ACHN (cell line): ENCODE measurements around the gene CFAP100.

ENCODE experiments used
- DNase-seq: peaks from one replicate; pipeline ENCODE4 v3.0.0-alpha.2; 2015
- in situ Hi-C: cut with HindIII; loops from 2 replicates; pipeline ENCODE4 v1.10.0; 2017; ENCODE audit warnings: low sequenced_read_pairs, low pct_ligation_motif_present, low pct_unique_long_range_greater_than_20kb

CFAP100 gene

DNA sequence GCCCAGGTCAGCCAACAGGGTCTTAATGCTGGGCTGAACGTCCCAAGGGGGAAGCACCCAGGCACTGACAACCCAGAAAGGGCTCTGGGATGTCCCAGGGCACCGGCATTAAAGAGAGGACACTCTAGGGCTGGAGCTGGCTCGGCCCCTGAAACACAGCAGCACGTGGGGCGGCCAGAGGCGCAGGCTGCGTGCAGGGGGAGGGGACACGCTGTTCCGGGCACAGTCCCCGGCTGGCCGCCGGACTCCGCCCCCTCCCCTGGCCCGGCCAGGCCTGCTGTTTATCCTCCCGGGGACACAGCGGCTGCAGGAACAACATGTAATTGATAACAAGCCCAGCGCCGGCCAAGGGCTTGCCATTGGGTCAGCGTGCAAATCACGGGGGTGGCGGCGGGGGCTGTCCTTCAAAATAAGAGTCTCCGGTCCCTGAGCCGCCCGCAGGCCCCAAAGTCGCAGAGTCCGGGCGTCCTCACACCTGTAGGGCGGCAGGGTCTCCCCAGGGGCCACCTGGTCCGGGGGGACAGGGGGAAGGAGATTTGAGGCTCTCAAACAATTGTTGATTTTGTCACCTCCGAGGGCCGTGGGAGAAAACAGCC is 38.8 kb upstream of the CFAP100 start:
- in situ Hi-C loops, result no loop called here
- DNase-seq, result peak; percentile 16

DNA sequence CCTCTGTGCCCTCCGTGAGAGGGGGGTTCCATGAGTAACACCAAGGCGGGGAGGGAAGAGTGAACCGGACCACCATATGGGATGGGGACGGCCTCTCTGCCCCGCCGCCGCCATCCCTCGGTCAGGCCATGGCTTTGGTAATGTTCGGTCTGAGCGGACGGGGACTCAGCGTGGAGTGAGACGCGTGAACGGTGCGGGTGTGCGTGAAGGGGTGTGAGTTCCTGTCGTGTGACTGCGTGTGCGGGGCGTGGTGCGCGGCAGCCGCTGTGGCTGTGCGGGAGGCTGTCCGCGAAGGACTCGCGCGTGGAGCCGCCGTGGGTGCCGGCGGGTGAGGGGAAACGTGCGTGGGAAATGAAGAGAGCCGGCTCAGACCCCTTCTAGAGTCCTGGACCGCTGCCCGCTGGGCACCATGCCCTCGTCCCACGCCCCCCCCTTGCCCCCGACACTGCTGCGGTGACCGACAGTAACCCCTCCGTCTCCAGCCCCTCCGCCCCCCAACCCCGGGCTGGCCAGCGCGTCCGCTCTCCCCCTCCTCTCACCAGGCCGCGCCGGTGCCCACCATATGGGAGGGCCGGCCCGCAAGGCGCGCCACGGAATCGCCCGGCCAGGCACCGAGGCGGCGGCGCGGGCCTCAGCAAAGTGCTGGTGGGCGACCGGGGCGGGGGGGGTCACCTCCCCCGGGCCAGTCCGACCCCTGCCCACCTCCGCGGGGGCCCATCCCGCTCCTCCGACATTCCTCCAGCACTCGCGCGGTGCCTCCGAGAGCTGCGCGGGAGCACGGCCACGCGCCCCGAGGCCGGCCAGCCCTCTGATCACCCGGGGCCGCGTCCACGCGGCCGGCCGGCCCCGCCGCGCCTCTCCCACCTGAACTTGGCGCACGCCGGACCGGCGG is 38.1 kb upstream of the CFAP100 start:
- no peak for DNase-seq
- in situ Hi-C loops, result no loop called here

GRCh38 chr3:126357295-126358037 is 37.2 kb upstream of the CFAP100 start, which contains the start of gene KLF15:
TSS of gene KLF15 (minus strand) at chr3:126357408. CDS start at chr3:126352922, 4,486 bp downstream.
- in situ Hi-C loops, result no loop called here
- DNase-seq, result peak; percentile 78

DNA sequence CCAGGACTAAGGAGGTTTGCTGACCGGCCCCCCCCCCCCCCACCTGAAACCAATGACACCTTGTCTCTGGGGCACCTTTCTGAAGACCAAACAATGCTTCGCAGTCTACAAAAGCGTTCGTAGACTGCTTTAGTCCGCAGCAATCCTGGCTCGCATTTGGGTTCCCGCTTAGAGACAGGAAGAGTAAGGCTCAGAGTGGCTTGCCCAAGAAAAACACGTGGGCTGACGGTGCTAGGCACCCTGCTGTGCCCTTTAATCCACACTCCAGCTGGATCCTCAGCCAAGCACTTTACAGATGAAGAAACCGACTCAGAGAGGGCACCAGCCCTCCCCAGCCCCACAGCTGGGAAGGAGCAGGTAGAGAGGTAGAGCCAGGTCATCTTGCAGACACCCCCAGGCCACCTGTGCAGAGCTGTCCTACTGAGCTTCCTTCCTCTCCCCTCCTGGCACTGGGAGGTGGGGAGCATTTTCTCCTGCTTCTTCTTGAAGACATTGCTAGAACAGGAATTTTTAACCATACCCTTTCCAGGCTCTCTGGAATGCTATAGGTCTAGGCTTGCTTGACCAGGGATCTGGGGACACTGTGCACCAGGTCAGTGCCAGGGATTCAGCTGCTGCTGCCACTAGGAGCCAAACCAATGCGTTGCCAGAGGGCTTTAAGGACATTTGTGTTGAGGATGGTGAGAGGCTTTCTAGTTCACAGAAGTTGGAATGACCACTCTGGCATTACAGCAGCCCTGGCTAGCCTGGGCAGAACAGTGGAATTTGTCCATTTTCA is 36.5 kb upstream of the CFAP100 start:
- no peak for DNase-seq
- in situ Hi-C loops, result no loop called here

DNA sequence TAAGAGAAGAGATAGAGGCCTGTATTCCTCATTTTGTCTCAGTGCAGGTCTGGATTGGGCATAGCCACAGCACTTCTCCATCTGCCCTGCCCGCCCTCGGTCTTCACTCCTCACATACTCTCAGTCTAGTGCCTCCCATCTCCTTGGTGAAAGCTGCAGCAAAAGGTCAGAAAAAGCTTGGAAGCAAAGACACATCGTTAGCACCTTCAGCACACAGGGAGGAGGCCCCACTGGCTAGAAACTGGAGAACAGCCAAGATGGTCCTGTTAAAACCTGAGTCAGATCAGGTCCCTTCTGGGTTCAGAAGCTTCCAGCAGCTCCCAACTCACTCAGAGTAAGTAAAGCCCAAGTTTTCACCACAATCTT is 35.9 kb upstream of the CFAP100 start:
- no peak for DNase-seq
- in situ Hi-C loops, result no loop called here

DNA sequence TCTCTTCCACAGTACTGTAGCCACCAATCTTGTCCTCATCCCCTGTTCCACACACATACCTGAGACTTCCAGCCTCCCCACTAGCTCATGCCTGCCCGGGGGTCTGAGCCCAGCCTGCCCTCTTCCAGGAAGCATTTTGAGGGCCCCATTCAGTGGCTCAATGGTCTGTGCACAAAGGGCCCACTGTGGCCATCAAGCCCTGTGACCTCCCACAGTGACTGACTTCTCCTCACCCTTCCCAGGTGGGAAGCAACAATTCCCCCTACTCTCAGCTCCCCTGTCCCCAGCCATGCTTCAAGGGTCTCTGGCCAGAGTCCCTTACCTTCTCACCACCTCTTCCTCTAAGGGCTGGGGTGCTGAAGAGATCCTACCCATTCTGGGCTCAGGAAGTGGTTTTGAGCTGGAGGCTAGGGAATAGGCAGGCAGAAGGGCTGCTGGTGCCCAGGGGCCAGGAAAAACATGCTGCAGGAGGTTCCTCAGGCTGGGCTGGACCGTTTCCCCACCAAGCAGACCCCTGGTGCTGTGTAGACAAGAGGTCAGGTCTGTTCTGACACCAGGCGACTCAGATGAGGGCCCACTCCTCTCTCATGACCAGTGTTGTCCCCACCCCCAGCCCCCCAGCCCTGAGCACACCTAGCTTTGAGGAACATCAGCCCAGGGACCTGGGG is 34.5 kb upstream of the CFAP100 start:
- in situ Hi-C loops, result no loop called here
- no peak for DNase-seq

GRCh38 chr3:126360714-126361060 is 34.0 kb upstream of the CFAP100 start:
- no peak for DNase-seq
- in situ Hi-C loops, result no loop called here

DNA sequence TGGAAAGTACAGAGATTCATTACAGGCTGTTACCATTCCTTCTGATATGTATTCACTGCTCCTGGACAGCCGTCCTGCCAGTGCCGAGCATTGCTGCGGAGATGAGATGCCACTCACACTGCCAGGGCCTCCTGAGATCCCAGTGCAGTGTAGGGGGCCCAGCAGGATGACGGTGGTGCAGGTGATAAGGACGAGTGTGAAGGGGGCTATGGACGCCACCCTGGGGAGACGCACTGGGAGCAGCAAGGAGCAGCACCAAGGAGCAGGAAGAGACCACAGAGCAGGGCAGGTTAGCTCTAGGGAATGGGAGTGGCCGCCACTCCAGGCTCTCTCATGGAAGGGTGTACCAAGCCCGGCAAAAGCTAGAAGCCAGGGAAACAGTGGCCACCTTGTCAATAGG is 33.5 kb upstream of the CFAP100 start:
- no peak for DNase-seq
- in situ Hi-C loops, result no loop called here

- in situ Hi-C loops, result no loop called here
- DNase-seq, result no peak
Measured at GRCh38 chr3:126364130-126364695, 30.5 kb upstream of the CFAP100 start.

GRCh38 chr3:126364731-126365301 is 29.9 kb upstream of the CFAP100 start:
- in situ Hi-C loops, result no loop called here
- DNase-seq, result no peak

DNA sequence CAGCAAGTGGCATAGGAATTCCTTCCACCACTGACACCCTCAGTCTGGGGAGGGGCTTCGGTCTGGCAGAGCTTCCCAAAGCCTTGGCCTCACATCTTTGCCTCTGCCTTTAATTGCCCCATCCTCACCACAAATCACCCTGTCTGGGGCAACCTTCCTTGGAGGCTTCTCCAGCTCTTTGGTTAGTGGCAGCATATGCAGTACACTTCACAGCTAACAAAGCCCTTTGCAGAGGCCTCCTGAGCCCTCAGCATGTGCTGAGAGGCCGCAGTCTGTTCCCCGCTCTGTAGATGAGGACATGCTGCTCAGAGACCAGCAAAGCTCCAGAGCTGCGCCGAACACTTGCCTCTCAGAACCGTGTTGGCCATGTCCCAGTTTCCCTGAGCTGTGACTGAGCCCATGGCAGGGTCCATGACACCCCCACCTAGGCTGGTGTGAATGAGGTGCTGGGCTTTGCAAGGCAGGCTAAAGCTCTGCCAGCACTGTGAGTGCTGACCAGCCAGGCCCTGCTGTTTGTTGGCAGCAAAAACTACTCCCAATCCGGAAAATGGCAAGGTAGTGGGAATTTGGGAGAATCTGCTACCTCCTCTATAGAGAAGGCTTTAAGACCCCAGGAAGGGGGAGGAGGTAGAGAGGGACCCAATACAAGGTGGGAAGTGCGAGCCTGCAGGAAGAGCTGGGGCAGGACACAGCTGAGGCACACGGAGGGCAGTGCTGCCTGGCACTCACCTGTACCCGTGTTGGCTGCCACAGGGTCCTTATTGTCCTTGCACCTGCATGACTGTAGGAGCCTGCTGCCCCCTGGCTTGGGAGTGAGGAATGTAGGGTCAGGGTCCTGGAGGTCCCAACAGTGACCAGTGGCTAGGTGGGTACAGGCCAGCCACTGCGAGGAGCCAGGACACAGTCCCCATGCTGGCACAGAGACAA is 29.1 kb upstream of the CFAP100 start:
- no peak for DNase-seq
- in situ Hi-C loops, result no loop called here

GRCh38 chr3:126367316-126367805 is 27.3 kb upstream of the CFAP100 start:
- in situ Hi-C loops, result no loop called here
- DNase-seq, result peak; percentile 58

GRCh38 chr3:126369490-126369889 is 25.2 kb upstream of the CFAP100 start:
- in situ Hi-C loops, result no loop called here
- no peak for DNase-seq

DNA sequence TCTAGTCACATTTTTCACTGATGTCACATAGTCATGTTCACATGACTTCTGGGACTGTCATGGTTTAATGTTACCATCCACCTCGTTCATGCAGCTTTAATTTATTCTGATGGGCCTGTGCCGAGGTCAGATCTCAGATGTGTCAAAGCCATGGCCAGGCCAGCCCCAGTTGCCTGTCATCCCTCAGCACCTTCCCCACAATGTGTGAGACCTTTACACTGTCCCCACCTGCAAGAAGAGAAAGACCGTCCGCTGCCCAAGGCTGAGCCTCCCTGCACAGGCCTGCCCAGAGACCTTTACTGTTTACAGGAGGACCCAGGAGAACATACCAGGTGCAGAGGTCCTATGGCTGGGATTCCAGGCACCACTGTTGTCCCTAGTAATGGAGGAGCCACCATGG is 24.7 kb upstream of the CFAP100 start:
- no peak for DNase-seq
- in situ Hi-C loops, result no loop called here

- in situ Hi-C loops, result no loop called here
- DNase-seq, result no peak
Measured at GRCh38 chr3:126370606-126371005, 24.1 kb upstream of the CFAP100 start.

DNA sequence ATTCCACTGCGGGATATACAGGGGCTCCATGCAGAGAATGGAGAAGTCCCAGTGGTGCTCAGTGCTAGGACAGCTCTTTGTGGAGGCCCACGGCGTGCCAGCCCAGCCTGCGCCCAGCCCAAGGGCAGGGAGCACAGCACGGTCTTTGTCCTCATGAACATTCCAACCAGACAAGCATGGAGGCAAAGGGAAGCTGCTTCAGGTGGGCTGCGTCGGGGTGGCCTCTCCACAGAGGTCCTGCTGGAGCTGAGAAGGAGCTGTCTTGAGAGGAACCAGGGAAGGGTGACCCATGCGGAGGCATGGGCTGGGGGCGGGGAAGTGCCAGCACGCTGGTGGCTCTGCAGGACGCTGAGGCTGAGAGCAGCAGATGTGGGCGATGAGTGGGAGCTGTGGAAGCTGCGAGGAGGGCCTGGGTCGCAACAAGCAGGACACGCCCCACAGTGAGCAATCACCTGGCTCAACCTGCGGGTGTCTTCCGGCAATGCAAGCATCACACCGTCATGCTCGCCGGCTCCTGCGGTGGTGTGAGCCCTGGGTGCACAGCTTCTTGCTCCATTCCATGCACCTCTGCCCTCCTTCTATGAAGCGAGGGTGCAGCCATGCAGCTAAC is 23.5 kb upstream of the CFAP100 start:
- no peak for DNase-seq
- in situ Hi-C loops, result no loop called here
